Measurements from ENCODE around the gene FGF11. TPM values are rescaled to one million over a fixed set of nuclear protein-coding genes. Genes with fewer than 3 reads are reported as not detected.

FGF11 gene
- total RNA-seq, 1 donor from 2014 or later, result 4.8 TPM

DNA sequence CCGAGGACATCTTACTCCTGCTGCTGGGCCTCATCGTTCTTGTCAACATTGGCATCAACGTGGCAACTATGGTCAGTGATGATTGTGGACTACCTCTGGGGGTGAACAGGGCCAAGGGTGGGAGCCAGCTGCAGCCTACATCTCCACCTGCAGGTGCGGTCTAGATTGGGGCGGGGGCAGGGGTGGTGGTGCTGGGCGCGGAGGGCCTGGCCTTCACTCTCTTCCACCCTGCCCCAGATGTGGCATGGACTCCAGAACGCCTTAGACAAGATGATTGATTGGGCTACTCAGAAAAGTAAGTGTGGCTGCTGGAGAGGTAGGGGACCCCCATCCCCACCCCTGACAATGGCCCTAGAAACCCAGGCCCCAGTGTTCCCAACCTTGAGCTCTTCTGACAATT, 13.6 kb upstream of the FGF11 start:
- Mint-ChIP-seq H3K4me3 (ENCODE audit: unreplicated experiment) (no peak overlapping the region), H3K27ac (ENCODE audit: unreplicated experiment) (no peak overlapping the region)

GRCh38 chr17:7426203-7426863, 13.0 kb upstream of the FGF11 start:
- no peaks in the 10 kb centered on the region for H3K36me3 Mint-ChIP-seq (ENCODE audit: unreplicated experiment)
- no peak for DNase-seq
- no peak overlapping the region for H3K27ac Mint-ChIP-seq (ENCODE audit: unreplicated experiment)
- no peak overlapping the region for H3K4me3 Mint-ChIP-seq (ENCODE audit: unreplicated experiment)
- peaks cover 3% of the 10 kb centered on the region for H3K9me3 Mint-ChIP-seq (ENCODE audit: unreplicated experiment)
- TF ChIP-seq, protein P1, sequence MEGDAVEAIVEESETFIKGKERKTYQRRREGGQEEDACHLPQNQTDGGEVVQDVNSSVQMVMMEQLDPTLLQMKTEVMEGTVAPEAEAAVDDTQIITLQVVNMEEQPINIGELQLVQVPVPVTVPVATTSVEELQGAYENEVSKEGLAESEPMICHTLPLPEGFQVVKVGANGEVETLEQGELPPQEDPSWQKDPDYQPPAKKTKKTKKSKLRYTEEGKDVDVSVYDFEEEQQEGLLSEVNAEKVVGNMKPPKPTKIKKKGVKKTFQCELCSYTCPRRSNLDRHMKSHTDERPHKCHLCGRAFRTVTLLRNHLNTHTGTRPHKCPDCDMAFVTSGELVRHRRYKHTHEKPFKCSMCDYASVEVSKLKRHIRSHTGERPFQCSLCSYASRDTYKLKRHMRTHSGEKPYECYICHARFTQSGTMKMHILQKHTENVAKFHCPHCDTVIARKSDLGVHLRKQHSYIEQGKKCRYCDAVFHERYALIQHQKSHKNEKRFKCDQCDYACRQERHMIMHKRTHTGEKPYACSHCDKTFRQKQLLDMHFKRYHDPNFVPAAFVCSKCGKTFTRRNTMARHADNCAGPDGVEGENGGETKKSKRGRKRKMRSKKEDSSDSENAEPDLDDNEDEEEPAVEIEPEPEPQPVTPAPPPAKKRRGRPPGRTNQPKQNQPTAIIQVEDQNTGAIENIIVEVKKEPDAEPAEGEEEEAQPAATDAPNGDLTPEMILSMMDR (IDR thresholded peaks at IDR 0.05; ENCODE audit: partially characterized antibody, unreplicated experiment), result no peak
- H3K4me1 Mint-ChIP-seq (ENCODE audit: low read depth, unreplicated experiment), result peaks cover 2% of the 10 kb centered on the region
- peaks cover 13% of the 10 kb centered on the region for H3K27me3 Mint-ChIP-seq (ENCODE audit: unreplicated experiment)

More for the DNA sequence above, 13.6 kb upstream of the FGF11 start:
- Mint-ChIP-seq H3K36me3 (ENCODE audit: unreplicated experiment) (no peaks in the 10 kb centered on the region), H3K9me3 (ENCODE audit: unreplicated experiment) (peaks cover 2% of the 10 kb centered on the region), H3K27me3 (ENCODE audit: unreplicated experiment) (peaks cover 13% of the 10 kb centered on the region), H3K4me1 (ENCODE audit: low read depth, unreplicated experiment) (peaks cover 5% of the 10 kb centered on the region)
- TF ChIP-seq, protein P1 (IDR thresholded peaks at IDR 0.05; ENCODE audit: partially characterized antibody, unreplicated experiment), result no peak
- no peak for DNase-seq

GRCh38 chr17:7426896-7427489, 12.3 kb upstream of the FGF11 start:
- TF ChIP-seq, protein P1 (IDR thresholded peaks at IDR 0.05; ENCODE audit: partially characterized antibody, unreplicated experiment), result no peak
- Mint-ChIP-seq H3K27ac (ENCODE audit: unreplicated experiment) (no peak overlapping the region), H3K9me3 (ENCODE audit: unreplicated experiment) (peaks cover 5% of the 10 kb centered on the region), H3K27me3 (ENCODE audit: unreplicated experiment) (peaks cover 11% of the 10 kb centered on the region), H3K36me3 (ENCODE audit: unreplicated experiment) (no peaks in the 10 kb centered on the region), H3K4me1 (ENCODE audit: low read depth, unreplicated experiment) (no peaks in the 10 kb centered on the region), H3K4me3 (ENCODE audit: unreplicated experiment) (no peak overlapping the region)
- DNase-seq, result no peak

GRCh38 chr17:7427549-7427948, 11.8 kb upstream of the FGF11 start:
- Mint-ChIP-seq H3K27me3 (ENCODE audit: unreplicated experiment) (peaks cover 11% of the 10 kb centered on the region), H3K27ac (ENCODE audit: unreplicated experiment) (no peak overlapping the region), H3K9me3 (ENCODE audit: unreplicated experiment) (peaks cover 5% of the 10 kb centered on the region), H3K4me1 (ENCODE audit: low read depth, unreplicated experiment) (no peaks in the 10 kb centered on the region), H3K4me3 (ENCODE audit: unreplicated experiment) (no peak overlapping the region), H3K36me3 (ENCODE audit: unreplicated experiment) (no peaks in the 10 kb centered on the region)
- TF ChIP-seq, protein P1 (IDR thresholded peaks at IDR 0.05; ENCODE audit: partially characterized antibody, unreplicated experiment), result no peak
- no peak for DNase-seq

DNA sequence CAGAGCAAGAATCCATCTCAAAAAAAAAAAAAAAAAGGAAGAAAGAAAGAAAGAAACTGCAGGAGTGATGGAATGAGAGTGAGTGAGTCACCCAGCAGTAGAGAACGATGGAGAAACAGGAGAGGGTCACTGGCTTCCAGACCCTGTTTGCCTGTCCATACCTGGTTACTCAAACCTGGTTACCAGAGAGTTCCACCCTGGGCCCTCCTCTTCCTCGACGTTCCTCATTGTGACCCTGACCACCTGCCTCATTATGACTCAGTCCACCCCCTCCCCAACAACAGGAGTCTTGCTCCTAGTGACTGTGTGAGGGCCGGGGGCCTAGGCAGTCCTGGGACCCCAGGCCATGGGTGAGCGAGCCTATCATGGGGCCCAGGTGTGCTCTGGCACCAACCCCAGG, 10.8 kb upstream of the FGF11 start, which contains the start of gene SPEM3:
SPEM3 (plus strand) TSS at position 301 of the 400 bp plus-strand sequence; CDS start at position 347, 46 bp downstream.
- H3K27ac Mint-ChIP-seq (ENCODE audit: unreplicated experiment), result no peak within 1 kb of the TSS
- H3K4me3 Mint-ChIP-seq (ENCODE audit: unreplicated experiment), result no peak within 1 kb of the TSS
- TF ChIP-seq, protein P1 (IDR thresholded peaks at IDR 0.05; ENCODE audit: partially characterized antibody, unreplicated experiment), result no peak
- H3K36me3 Mint-ChIP-seq (ENCODE audit: unreplicated experiment), result no peaks in the 10 kb centered on the region
- no peaks in the 10 kb centered on the region for H3K4me1 Mint-ChIP-seq (ENCODE audit: low read depth, unreplicated experiment)
- peaks cover 5% of the 10 kb centered on the region for H3K9me3 Mint-ChIP-seq (ENCODE audit: unreplicated experiment)
- DNase-seq, result no peak
- H3K27me3 Mint-ChIP-seq (ENCODE audit: unreplicated experiment), result peaks cover 11% of the 10 kb centered on the region

Data from glutamatergic neuron (in vitro differentiated cells).